Upper lobe of left lung (tissue), 4 donors: Measurements from ENCODE around the gene QKI.
A peak's percentile ranks its signal among the peaks of the same experiment; 100 is the strongest.

Experiments
- CTCF ChIP-seq, 6 experiments: fragments of 450-650 bp in 4 of 6; fragments of 200-600 bp in 2 of 6; sonication (generic) in 2 of 6; IDR thresholded peaks; one replicate each; pipeline ENCODE4 v1.5.1; 2016 to 2019; ENCODE audit warnings: antibody characterized with exemption in 6 of 6
- POLR2A ChIP-seq, 4 donors: fragments of 450-650 bp; IDR thresholded peaks; one replicate each; pipeline ENCODE4 v1.5.1; 2016 to 2017; ENCODE audit warnings: antibody characterized with exemption in 4 of 4, mild to moderate bottlenecking in 2 of 4

- peak in 1 of 6 experiments; percentile 10 for TF ChIP-seq CTCF (IDR thresholded peaks at IDR 0.05)
- no peak for TF ChIP-seq POLR2A (IDR thresholded peaks at IDR 0.05)
These were observed 29.6 kb downstream of the QKI start for GRCh38 chr6:163444077-163444476.
